Neuron (in vitro differentiated cells): ENCODE measurements around the gene UVRAG.

Experiments
- H2AFZ ChIP-seq: one replicate; pipeline ENCODE4 v1.6.1; 2013; ENCODE audit warnings: low read depth, mild to moderate bottlenecking, inconsistent platforms, low read length, moderate library complexity
- H3K27me3 ChIP-seq: one replicate; pipeline ENCODE4 v1.6.1; 2013; ENCODE audit warnings: low read length; ENCODE audit not compliant: insufficient read depth
- H3K36me3 ChIP-seq: one replicate; pipeline ENCODE4 v1.6.1; 2013; ENCODE audit warnings: low read length; ENCODE audit not compliant: insufficient read depth
- H3K4me1 ChIP-seq: one replicate; pipeline ENCODE4 v1.6.1; 2013; ENCODE audit warnings: low read length; ENCODE audit not compliant: insufficient read depth
- H3K4me3 ChIP-seq: 2 replicates; pipeline ENCODE4 v1.5.1; 2013; ENCODE audit warnings: mild to moderate bottlenecking, low read length, moderate library complexity
- H3K9me3 ChIP-seq: one replicate; pipeline ENCODE4 v1.6.1; 2013; ENCODE audit warnings: low read length

Gene UVRAG

GRCh38 chr11:76005756-76006155, 190.7 kb downstream of the UVRAG start:
- Histone ChIP-seq H3K9me3 (peaks cover 4% of the 10 kb centered on the region), H3K4me3 (no peak overlapping the region), H3K36me3 (peaks cover 68% of the 10 kb centered on the region)

DNA sequence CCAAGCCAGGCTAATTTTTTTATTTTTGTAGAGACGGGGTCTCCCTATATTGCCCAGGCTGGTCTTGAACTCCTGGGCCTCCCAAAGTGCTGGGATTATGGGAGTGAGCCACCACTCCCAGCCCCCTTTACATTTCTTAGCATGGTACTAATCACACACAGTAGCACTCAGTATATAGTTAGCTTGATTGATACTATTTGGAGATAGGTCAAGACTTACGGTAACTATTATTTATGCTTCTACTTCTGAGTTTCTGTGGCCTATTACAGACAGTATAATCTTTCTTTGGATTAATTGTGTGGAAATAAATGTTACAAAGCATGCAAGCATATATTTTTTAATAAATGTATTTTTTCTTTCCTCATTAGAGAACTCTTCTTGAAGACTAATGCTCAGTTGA, 192.2 kb downstream of the UVRAG start:
- no peaks in the 10 kb centered on the region for H3K4me1 ChIP-seq
- peaks cover 2% of the 10 kb centered on the region for H3K9me3 ChIP-seq
- no peaks in the 10 kb centered on the region for H3K27me3 ChIP-seq
- H3K4me3 ChIP-seq = no peak overlapping the region
- peaks cover 71% of the 10 kb centered on the region for H3K36me3 ChIP-seq
- no peak overlapping the region for H2AFZ ChIP-seq

More at GRCh38 chr11:76005756-76006155, 190.7 kb downstream of the UVRAG start:
- Histone ChIP-seq H3K4me1 (no peaks in the 10 kb centered on the region), H2AFZ (no peak overlapping the region), H3K27me3 (no peaks in the 10 kb centered on the region)

DNA sequence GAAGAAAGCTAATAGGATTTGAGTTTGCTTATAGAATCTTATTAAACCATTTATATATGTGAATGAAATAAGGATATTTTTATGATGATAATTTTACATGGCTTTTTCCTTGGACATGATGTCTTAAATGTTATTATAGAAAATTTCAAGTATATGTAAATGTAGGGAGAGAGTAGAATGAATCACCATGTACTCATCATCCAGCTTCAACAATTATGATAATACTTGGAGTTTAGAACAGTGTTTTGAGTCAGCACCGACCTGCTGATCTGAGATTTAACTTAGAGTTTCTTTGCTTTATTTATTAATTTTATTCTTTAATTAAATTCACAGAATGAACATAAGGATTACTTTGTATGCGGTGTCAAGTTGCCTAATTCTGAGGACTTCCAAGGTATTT, 193.5 kb downstream of the UVRAG start:
- Histone ChIP-seq H3K9me3 (peaks cover 2% of the 10 kb centered on the region), H3K36me3 (peaks cover 70% of the 10 kb centered on the region)

DNA sequence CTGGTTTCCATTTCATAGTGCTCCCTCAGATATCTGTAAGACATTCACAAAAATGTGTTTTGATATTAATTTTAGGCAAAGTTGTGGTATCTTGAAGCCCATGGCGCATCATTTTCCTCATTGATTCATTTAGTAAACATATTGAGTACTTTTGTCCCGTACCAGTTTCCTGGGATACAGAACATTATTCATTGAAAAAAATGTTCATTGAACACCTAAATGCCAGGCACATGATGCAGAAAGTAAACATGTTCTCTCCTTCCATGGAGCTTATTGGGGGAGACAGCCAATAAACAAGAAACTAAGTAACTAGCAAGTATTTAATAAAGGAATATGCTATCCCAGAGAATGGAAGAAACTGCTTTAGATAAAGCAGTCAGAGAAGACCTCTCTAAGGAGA, 195.0 kb downstream of the UVRAG start:
- Histone ChIP-seq H3K27me3 (no peaks in the 10 kb centered on the region), H3K4me3 (no peak overlapping the region), H3K36me3 (peaks cover 59% of the 10 kb centered on the region)

More for the DNA sequence above, 193.5 kb downstream of the UVRAG start:
- Histone ChIP-seq H3K27me3 (no peaks in the 10 kb centered on the region), H3K4me3 (no peak overlapping the region), H2AFZ (no peak overlapping the region), H3K4me1 (no peaks in the 10 kb centered on the region)

GRCh38 chr11:76013526-76013925, 198.5 kb downstream of the UVRAG start:
- Histone ChIP-seq H3K36me3 (peaks cover 49% of the 10 kb centered on the region), H3K4me3 (no peak overlapping the region), H3K9me3 (peaks cover 7% of the 10 kb centered on the region), H3K4me1 (no peaks in the 10 kb centered on the region), H2AFZ (no peak overlapping the region), H3K27me3 (no peaks in the 10 kb centered on the region)

More for the DNA sequence above, 195.0 kb downstream of the UVRAG start:
- Histone ChIP-seq H3K4me1 (no peaks in the 10 kb centered on the region), H3K9me3 (peaks cover 2% of the 10 kb centered on the region), H2AFZ (no peak overlapping the region)

DNA sequence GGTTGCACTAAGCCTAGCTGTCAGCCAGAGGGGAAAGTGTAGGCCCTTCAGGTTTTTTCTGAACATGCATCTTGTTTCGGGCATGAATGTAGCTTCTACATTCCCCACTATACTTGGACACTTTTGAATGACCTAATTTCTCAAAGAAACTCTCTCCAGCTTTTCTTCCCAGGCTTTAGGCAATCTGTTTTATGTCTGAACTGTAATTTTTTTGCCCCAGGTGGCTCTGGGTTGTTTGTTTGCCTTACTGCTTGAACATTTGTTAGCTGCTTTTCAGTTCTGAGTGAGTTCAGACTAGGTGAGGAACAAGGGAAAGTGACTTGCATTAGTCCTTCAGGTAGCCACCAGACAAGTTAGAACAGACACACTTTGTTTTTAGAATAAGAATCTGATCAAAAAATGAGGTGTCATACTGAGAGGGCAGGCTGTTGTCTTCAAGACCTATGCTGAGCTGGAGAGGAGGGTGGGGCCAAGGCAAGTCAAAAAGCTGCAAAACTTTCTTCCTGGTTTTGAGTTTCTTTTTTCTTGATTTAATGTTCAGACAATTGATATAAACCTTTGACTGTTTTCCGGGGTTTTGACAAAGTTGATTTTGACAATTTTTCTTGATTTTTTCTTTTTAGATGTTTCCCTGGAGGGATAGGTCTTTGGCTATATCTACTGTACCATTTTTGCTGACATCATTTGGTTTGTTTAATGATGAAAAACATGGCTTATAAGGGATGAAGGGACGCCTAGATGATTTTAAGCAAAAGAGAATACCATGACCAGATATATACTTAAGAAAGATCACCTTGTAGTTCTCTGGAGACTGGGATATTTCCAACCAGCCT, 208.4 kb downstream of the UVRAG start:
- no peaks in the 10 kb centered on the region for H3K27me3 ChIP-seq
- peaks cover 22% of the 10 kb centered on the region for H3K36me3 ChIP-seq
- H3K4me1 ChIP-seq = peaks cover 15% of the 10 kb centered on the region
- H3K4me3 ChIP-seq = no peak overlapping the region
- H2AFZ ChIP-seq = no peak overlapping the region
- H3K9me3 ChIP-seq = peaks cover 8% of the 10 kb centered on the region

- H3K36me3 ChIP-seq = peaks cover 10% of the 10 kb centered on the region
- no peak overlapping the region for H3K4me3 ChIP-seq
- H3K4me1 ChIP-seq = peaks cover 15% of the 10 kb centered on the region
- no peak overlapping the region for H2AFZ ChIP-seq
- H3K9me3 ChIP-seq = peaks cover 5% of the 10 kb centered on the region
- H3K27me3 ChIP-seq = no peaks in the 10 kb centered on the region
Observed at GRCh38 chr11:76025068-76025467, 210.1 kb downstream of the UVRAG start.

- peaks cover 5% of the 10 kb centered on the region for H3K36me3 ChIP-seq
- peaks cover 15% of the 10 kb centered on the region for H3K4me1 ChIP-seq
- H2AFZ ChIP-seq = no peak overlapping the region
- H3K27me3 ChIP-seq = no peaks in the 10 kb centered on the region
- H3K9me3 ChIP-seq = peaks cover 5% of the 10 kb centered on the region
- H3K4me3 ChIP-seq = no peak overlapping the region
Observed at GRCh38 chr11:76025817-76026216, 210.8 kb downstream of the UVRAG start.

- no peaks in the 10 kb centered on the region for H3K27me3 ChIP-seq
- no peak overlapping the region for H2AFZ ChIP-seq
- H3K36me3 ChIP-seq = peaks cover 3% of the 10 kb centered on the region
- H3K9me3 ChIP-seq = peaks cover 5% of the 10 kb centered on the region
- H3K4me1 ChIP-seq = peaks cover 15% of the 10 kb centered on the region
- H3K4me3 ChIP-seq = no peak overlapping the region
Observed at GRCh38 chr11:76026281-76026680, 211.3 kb downstream of the UVRAG start.

DNA sequence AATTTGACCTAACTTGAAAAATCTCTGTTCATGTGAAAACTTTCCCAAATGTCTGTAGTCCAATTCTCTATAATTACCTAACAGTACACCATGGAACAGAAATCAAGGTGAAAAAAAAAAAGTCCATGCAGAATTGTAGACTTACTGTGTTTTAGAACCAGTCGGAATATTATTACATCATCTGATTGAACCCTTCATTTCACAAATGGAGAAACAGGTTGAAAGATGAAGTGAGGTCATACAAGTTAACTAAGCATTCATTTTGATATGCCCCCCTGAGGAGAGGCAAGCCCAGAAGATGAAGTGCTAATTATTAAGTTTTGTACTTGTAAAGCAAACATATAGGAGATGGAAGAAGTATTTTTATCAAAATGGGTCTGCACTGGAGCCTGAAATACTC, 211.9 kb downstream of the UVRAG start:
- Histone ChIP-seq H2AFZ (no peak overlapping the region), H3K27me3 (no peaks in the 10 kb centered on the region), H3K9me3 (peaks cover 5% of the 10 kb centered on the region), H3K36me3 (peaks cover 3% of the 10 kb centered on the region), H3K4me1 (peaks cover 15% of the 10 kb centered on the region), H3K4me3 (no peak overlapping the region)

DNA sequence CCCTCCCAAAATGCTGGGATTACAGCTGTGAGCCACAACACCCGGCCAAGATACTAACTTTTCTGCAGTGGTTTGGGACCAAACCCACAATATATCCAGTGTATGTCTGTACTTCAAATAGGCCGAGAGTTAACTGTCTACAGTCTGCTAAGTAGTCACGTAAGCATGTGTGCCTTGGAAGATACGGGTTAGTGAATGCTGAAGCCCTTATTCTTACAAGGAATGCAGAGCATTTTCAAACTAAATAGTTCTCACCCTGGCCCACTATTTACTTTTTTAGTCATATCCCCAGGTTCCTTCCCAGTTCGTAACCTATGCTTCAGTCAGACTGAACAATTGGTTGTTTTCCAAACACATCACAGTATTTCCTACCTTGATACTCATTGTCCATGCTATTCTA, 215.3 kb downstream of the UVRAG start:
- Histone ChIP-seq H3K4me3 (no peak overlapping the region), H3K36me3 (no peaks in the 10 kb centered on the region), H3K4me1 (peaks cover 5% of the 10 kb centered on the region), H3K27me3 (no peaks in the 10 kb centered on the region), H2AFZ (no peak overlapping the region), H3K9me3 (peaks cover 5% of the 10 kb centered on the region)

GRCh38 chr11:76030968-76031590, 216.1 kb downstream of the UVRAG start:
- H3K9me3 ChIP-seq = peaks cover 5% of the 10 kb centered on the region
- no peaks in the 10 kb centered on the region for H3K27me3 ChIP-seq
- no peak overlapping the region for H2AFZ ChIP-seq
- no peaks in the 10 kb centered on the region for H3K36me3 ChIP-seq
- no peak overlapping the region for H3K4me3 ChIP-seq
- no peaks in the 10 kb centered on the region for H3K4me1 ChIP-seq

GRCh38 chr11:76033699-76034098, 218.7 kb downstream of the UVRAG start:
- peaks cover 4% of the 10 kb centered on the region for H3K9me3 ChIP-seq
- H3K4me3 ChIP-seq = no peak overlapping the region
- H3K4me1 ChIP-seq = no peaks in the 10 kb centered on the region
- no peak overlapping the region for H2AFZ ChIP-seq
- peaks cover 3% of the 10 kb centered on the region for H3K36me3 ChIP-seq
- no peaks in the 10 kb centered on the region for H3K27me3 ChIP-seq
